Keratinocyte (primary cell): ENCODE measurements around the gene LRRTM3. TPM values are rescaled to one million over a fixed set of nuclear protein-coding genes. Genes with fewer than 3 reads are reported as not detected.

ENCODE experiments used
- DNase-seq: peaks from one replicate; pipeline ENCODE4 v3.0.0-alpha.2; 2011; ENCODE audit warnings: low read depth, missing footprints, low spot score
- FAIRE-seq: peaks from 2 replicates; lab custom pipeline; 2011; peaks lifted over from hg19 to GRCh38; lab: Jason Lieb, UNC
- H2AFZ ChIP-seq: 2 replicates; pipeline ENCODE4 v1.6.0; 2012; ENCODE audit warnings: low read length, control low read depth, inconsistent platforms; ENCODE audit not compliant: control insufficient read depth
- H3K27ac ChIP-seq: 2 replicates; pipeline ENCODE4 v1.5.1; 2011; ENCODE audit warnings: low read length; ENCODE audit not compliant: control insufficient read depth, insufficient read depth
- H3K27me3 ChIP-seq: 3 replicates; pipeline ENCODE4 v1.6.0; 2011; ENCODE audit warnings: low read length; ENCODE audit not compliant: control insufficient read depth, insufficient read depth; ENCODE audit errors: extremely low read depth
- H3K36me3 ChIP-seq, 2 experiments: 2 replicates in 1 of 2; 3 replicates in 1 of 2; pipeline ENCODE4 v1.5.1; 2011; ENCODE audit warnings: low read length in 2 of 2, mild to moderate bottlenecking in 1 of 2; ENCODE audit not compliant: control insufficient read depth in 2 of 2, insufficient read depth in 2 of 2; ENCODE audit errors: extremely low read depth in 1 of 2
- H3K4me1 ChIP-seq: 3 replicates; pipeline ENCODE4 v1.5.1; 2011; ENCODE audit warnings: low read length; ENCODE audit not compliant: control insufficient read depth, insufficient read depth; ENCODE audit errors: extremely low read depth
- H3K4me2 ChIP-seq: 3 replicates; pipeline ENCODE4 v1.6.0; 2011; ENCODE audit warnings: low read depth, low read length; ENCODE audit not compliant: control insufficient read depth, insufficient read depth; ENCODE audit errors: extremely low read depth
- H3K4me3 ChIP-seq, 3 experiments: fragments of 200-600 bp in 1 of 3; sonication (generic) in 1 of 3; 2 replicates in 2 of 3; 3 replicates in 1 of 3; pipeline ENCODE4 v1.5.1; 2011 to 2016; ENCODE audit warnings: low read length in 3 of 3, mild to moderate bottlenecking in 3 of 3, control low read depth in 2 of 3, inconsistent platforms in 1 of 3, low read depth in 1 of 3, mixed read lengths in 1 of 3, mixed run types in 1 of 3, moderate library complexity in 1 of 3; ENCODE audit not compliant: control insufficient read depth in 2 of 3, insufficient read depth in 2 of 3; ENCODE audit errors: extremely low read depth in 1 of 3
- H3K79me2 ChIP-seq: 2 replicates; pipeline ENCODE4 v1.6.0; 2012; ENCODE audit warnings: low read length; ENCODE audit not compliant: control insufficient read depth, insufficient read depth
- H3K9ac ChIP-seq: 3 replicates; pipeline ENCODE4 v1.6.0; 2011; ENCODE audit warnings: low read length; ENCODE audit not compliant: control insufficient read depth, insufficient read depth; ENCODE audit errors: extremely low read depth
- H3K9me1 ChIP-seq: 3 replicates; pipeline ENCODE4 v1.6.0; 2011; ENCODE audit warnings: low read length; ENCODE audit not compliant: control insufficient read depth, insufficient read depth; ENCODE audit errors: extremely low read depth
- H3K9me3 ChIP-seq: 2 replicates; pipeline ENCODE4 v1.5.1; 2012; ENCODE audit warnings: low read depth, low read length; ENCODE audit not compliant: control insufficient read depth
- H4K20me1 ChIP-seq: 3 replicates; pipeline ENCODE4 v1.6.0; 2011; ENCODE audit warnings: low read length; ENCODE audit not compliant: control insufficient read depth, insufficient read depth; ENCODE audit errors: extremely low read depth
- CTCF ChIP-seq, 3 experiments: IDR thresholded peaks in 1 of 3; conservative IDR thresholded peaks in 1 of 3; optimal IDR thresholded peaks in 1 of 3; 2 replicates in 2 of 3; 3 replicates in 1 of 3; pipeline versions ENCODE3 to v1.5.1; 2011; ENCODE audit warnings: low read length in 3 of 3, mild to moderate bottlenecking in 3 of 3, moderate library complexity in 2 of 3, control low read depth in 1 of 3, inconsistent platforms in 1 of 3; ENCODE audit not compliant: insufficient read depth in 2 of 3; ENCODE audit errors: extremely low read depth in 1 of 3
- EZH2 ChIP-seq: IDR thresholded peaks from one replicate; pipeline ENCODE4 v1.6.1; 2012; ENCODE audit warnings: inconsistent platforms, mild to moderate bottlenecking, low read length, moderate library complexity
- dilution Hi-C: fragments of 300-500 bp; cut with MboI; formaldehyde crosslinking; loops from one replicate; pipeline ENCODE4 v1.7.0; 2020; ENCODE audit warnings: low sequenced_read_pairs; ENCODE audit not compliant: extremely low pct_ligation_motif_present
- polyA plus RNA-seq, 5 experiments: library from polyadenylated mRNA; depleted of rRNA in 3 of 5; stranded (reverse) in 3 of 5; stranded (forward) in 1 of 5; unstranded in 1 of 5; fragments of >200 nt; gene quantifications; 1 replicate in 1 of 5; 2 replicates in 3 of 5; 3 replicates in 1 of 5; pipeline versions ENCODE4 v1.2.1 to v1.2.3, GENCODE V29; 2011 to 2012; ENCODE audit warnings: missing spikeins in 2 of 5, low read depth in 1 of 5, low replicate concordance in 1 of 5

LRRTM3 gene
- polyA plus RNA-seq, 1 donor (not counting 4 experiments of a cell fraction or from before 2014, with no cell fraction given) = not detected

- no peak overlapping the region for H3K4me2 ChIP-seq
- TF ChIP-seq CTCF (optimal IDR thresholded peaks at IDR 0.05 in 1 of 3, IDR thresholded peaks at IDR 0.05 in 1 of 3, conservative IDR thresholded peaks at IDR 0.05 in 1 of 3; ENCODE audit: extremely low read depth in 1 of 3, insufficient read depth in 2 of 3, low read length in 3 of 3) (no peak), EZH2 (no peak)
- DNase-seq (no peak), FAIRE-seq (no peak)
- H3K9ac ChIP-seq = no peak overlapping the region
- H3K79me2 ChIP-seq = no peaks in the 10 kb centered on the region
- no peaks in the 10 kb centered on the region for H3K9me1 ChIP-seq
- no peak overlapping the region for H3K27ac ChIP-seq
- H2AFZ ChIP-seq = no peak overlapping the region
- H3K36me3 ChIP-seq = no peaks in the 10 kb centered on the region
- no peaks in the 10 kb centered on the region for H3K9me3 ChIP-seq
- H3K4me3 ChIP-seq = no peak overlapping the region
- H3K27me3 ChIP-seq = no peaks in the 10 kb centered on the region
- dilution Hi-C loops = no loop called here
- no peaks in the 10 kb centered on the region for H3K4me1 ChIP-seq
- no peaks in the 10 kb centered on the region for H4K20me1 ChIP-seq
Observed at GRCh38 chr10:67144530-67144929, 218.7 kb downstream of the LRRTM3 start.
